Measurements from ENCODE around the gene CLCN1. TPM values are rescaled to one million over a fixed set of nuclear protein-coding genes. Genes with fewer than 3 reads are reported as not detected.

Gene CLCN1
- total and polyA plus RNA-seq, 10 of the 15 experiments (the other 5 are each of a cell fraction or from before 2014, with no cell fraction given): 0.30 TPM; not detected in 9

DNA sequence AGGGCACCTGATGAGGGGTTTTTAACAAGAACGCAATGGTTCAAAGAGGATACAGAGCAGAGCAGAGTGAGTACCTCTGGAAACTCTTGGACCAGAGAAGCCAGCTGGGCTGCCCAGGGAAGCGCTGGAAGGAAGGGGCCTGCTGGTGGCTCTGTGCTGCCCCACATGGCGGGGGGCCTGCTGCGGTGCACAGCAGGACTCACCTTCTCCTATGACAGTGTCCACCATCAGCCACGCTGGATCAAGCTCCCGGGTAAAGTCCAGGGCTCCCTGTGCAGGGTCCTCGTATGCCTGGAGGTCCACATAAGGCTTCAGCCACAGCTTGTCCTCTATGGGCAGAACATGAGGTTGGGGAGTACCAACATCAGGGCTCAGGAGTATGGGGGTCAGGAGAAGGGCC, 80.3 kb downstream of the CLCN1 start (continued):
- TF ChIP-seq, protein P1, sequence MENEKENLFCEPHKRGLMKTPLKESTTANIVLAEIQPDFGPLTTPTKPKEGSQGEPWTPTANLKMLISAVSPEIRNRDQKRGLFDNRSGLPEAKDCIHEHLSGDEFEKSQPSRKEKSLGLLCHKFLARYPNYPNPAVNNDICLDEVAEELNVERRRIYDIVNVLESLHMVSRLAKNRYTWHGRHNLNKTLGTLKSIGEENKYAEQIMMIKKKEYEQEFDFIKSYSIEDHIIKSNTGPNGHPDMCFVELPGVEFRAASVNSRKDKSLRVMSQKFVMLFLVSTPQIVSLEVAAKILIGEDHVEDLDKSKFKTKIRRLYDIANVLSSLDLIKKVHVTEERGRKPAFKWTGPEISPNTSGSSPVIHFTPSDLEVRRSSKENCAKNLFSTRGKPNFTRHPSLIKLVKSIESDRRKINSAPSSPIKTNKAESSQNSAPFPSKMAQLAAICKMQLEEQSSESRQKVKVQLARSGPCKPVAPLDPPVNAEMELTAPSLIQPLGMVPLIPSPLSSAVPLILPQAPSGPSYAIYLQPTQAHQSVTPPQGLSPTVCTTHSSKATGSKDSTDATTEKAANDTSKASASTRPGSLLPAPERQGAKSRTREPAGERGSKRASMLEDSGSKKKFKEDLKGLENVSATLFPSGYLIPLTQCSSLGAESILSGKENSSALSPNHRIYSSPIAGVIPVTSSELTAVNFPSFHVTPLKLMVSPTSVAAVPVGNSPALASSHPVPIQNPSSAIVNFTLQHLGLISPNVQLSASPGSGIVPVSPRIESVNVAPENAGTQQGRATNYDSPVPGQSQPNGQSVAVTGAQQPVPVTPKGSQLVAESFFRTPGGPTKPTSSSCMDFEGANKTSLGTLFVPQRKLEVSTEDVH (IDR thresholded peaks at IDR 0.05; ENCODE audit: low read depth, partially characterized antibody): no peak
- no peak for TF ChIP-seq BCL11A (IDR thresholded peaks at IDR 0.05; ENCODE audit: low read depth, low read length)
- TF ChIP-seq SRF (IDR thresholded peaks at IDR 0.05; ENCODE audit: low read depth in 2 of 2, low read length in 2 of 2): no peak
- TF ChIP-seq NR2C1 (IDR thresholded peaks at IDR 0.05): no peak
- TF ChIP-seq, protein P2, sequence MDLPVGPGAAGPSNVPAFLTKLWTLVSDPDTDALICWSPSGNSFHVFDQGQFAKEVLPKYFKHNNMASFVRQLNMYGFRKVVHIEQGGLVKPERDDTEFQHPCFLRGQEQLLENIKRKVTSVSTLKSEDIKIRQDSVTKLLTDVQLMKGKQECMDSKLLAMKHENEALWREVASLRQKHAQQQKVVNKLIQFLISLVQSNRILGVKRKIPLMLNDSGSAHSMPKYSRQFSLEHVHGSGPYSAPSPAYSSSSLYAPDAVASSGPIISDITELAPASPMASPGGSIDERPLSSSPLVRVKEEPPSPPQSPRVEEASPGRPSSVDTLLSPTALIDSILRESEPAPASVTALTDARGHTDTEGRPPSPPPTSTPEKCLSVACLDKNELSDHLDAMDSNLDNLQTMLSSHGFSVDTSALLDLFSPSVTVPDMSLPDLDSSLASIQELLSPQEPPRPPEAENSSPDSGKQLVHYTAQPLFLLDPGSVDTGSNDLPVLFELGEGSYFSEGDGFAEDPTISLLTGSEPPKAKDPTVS (IDR thresholded peaks at IDR 0.05; ENCODE audit: low read depth, low read length): no peak
- TF ChIP-seq, protein P3, sequence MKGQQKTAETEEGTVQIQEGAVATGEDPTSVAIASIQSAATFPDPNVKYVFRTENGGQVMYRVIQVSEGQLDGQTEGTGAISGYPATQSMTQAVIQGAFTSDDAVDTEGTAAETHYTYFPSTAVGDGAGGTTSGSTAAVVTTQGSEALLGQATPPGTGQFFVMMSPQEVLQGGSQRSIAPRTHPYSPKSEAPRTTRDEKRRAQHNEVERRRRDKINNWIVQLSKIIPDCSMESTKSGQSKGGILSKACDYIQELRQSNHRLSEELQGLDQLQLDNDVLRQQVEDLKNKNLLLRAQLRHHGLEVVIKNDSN (IDR thresholded peaks at IDR 0.05; ENCODE audit: borderline replicate concordance, extremely low read length, insufficient read depth, low read depth, low read length): no peak
- TF ChIP-seq, protein P4, sequence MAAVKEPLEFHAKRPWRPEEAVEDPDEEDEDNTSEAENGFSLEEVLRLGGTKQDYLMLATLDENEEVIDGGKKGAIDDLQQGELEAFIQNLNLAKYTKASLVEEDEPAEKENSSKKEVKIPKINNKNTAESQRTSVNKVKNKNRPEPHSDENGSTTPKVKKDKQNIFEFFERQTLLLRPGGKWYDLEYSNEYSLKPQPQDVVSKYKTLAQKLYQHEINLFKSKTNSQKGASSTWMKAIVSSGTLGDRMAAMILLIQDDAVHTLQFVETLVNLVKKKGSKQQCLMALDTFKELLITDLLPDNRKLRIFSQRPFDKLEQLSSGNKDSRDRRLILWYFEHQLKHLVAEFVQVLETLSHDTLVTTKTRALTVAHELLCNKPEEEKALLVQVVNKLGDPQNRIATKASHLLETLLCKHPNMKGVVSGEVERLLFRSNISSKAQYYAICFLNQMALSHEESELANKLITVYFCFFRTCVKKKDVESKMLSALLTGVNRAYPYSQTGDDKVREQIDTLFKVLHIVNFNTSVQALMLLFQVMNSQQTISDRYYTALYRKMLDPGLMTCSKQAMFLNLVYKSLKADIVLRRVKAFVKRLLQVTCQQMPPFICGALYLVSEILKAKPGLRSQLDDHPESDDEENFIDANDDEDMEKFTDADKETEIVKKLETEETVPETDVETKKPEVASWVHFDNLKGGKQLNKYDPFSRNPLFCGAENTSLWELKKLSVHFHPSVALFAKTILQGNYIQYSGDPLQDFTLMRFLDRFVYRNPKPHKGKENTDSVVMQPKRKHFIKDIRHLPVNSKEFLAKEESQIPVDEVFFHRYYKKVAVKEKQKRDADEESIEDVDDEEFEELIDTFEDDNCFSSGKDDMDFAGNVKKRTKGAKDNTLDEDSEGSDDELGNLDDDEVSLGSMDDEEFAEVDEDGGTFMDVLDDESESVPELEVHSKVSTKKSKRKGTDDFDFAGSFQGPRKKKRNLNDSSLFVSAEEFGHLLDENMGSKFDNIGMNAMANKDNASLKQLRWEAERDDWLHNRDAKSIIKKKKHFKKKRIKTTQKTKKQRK (IDR thresholded peaks at IDR 0.05; ENCODE audit: low read depth, low read length): no peak
